Lung (tissue), 12 donors: ENCODE data around the gene GNG7. TPM values are rescaled to one million over a fixed set of nuclear protein-coding genes. Genes with fewer than 3 reads are reported as not detected.

Source experiments
- ATAC-seq: fragments of 200-7000 bp; cut with Tn5 transposase; one replicate; pipeline ENCODE4 v1.9.1; 2020; ENCODE audit warnings: moderate number of reproducible peaks; ENCODE audit not compliant: insufficient read depth, low FRiP score
- DNase-seq, 3 donors: peaks; one replicate each; pipeline ENCODE4 v3.0.0-alpha.2; 2013 to 2017
- H3K27ac ChIP-seq, 2 donors: one replicate each; pipeline ENCODE4 v1.5.1; 2013; ENCODE audit warnings: mild to moderate bottlenecking in 2 of 2, moderate library complexity in 2 of 2, control low read depth in 1 of 2, inconsistent platforms in 1 of 2, low read depth in 1 of 2, low read length in 1 of 2
- H3K27me3 ChIP-seq, 3 donors: one replicate each; pipeline ENCODE4 v1.5.1; 2013; ENCODE audit warnings: low read length in 2 of 3; ENCODE audit not compliant: control insufficient read depth in 3 of 3, insufficient read depth in 3 of 3
- H3K36me3 ChIP-seq, 4 donors: one replicate each; pipeline ENCODE4 v1.5.1; 2013; ENCODE audit warnings: low read length in 4 of 4, mild to moderate bottlenecking in 1 of 4, moderate library complexity in 1 of 4; ENCODE audit not compliant: control insufficient read depth in 4 of 4, insufficient read depth in 4 of 4
- H3K4me1 ChIP-seq, 5 donors: one replicate each; pipeline ENCODE4 v1.5.1; 2013; ENCODE audit warnings: low read length in 5 of 5, mild to moderate bottlenecking in 2 of 5, moderate library complexity in 1 of 5; ENCODE audit not compliant: control insufficient read depth in 5 of 5, insufficient read depth in 5 of 5
- H3K4me3 ChIP-seq: one replicate; pipeline ENCODE4 v1.5.1; 2013; ENCODE audit warnings: mild to moderate bottlenecking, control low read depth, moderate library complexity
- H3K9ac ChIP-seq, 2 donors: one replicate each; pipeline ENCODE4 v1.5.1; 2013; ENCODE audit warnings: low read length in 2 of 2, control low read depth in 1 of 2; ENCODE audit not compliant: insufficient read depth in 1 of 2
- H3K9me3 ChIP-seq, 4 donors: one replicate each; pipeline ENCODE4 v1.5.1; 2013; ENCODE audit warnings: low read length in 3 of 4, mild to moderate bottlenecking in 1 of 4, moderate library complexity in 1 of 4; ENCODE audit not compliant: control insufficient read depth in 4 of 4, insufficient read depth in 3 of 4
- CTCF ChIP-seq: IDR thresholded peaks from 2 replicates; pipeline ENCODE4 v1.5.1; 2012; ENCODE audit warnings: mild to moderate bottlenecking; ENCODE audit errors: control extremely low read depth, extremely low read depth
- WGBS, 2 donors: extraction: QIAGEN DNeasy Blood & Tissue Kit; methylation state at CpG; one replicate each; pipeline ENCODE4 v1.1.7; 2013; 5-methylcytosine and 5-hydroxymethylcytosine counted together
- polyA plus RNA-seq, 2 donors: library from polyadenylated mRNA; stranded (reverse); fragments of 200-250 nt; gene quantifications; one replicate each; pipeline ENCODE4 v1.2.1, GENCODE V29; 2013
- total RNA-seq, 2 donors: library from RNA; depleted of rRNA in 1 of 2; stranded (reverse); fragments of >200 nt in 1 of 2; gene quantifications; one replicate each; pipeline ENCODE4 v1.2.1, GENCODE V29; 2014 to 2021
- donor health status: control.
- donor health status: control.
- donor health status: Bipolar disorder and iron deficiency.
- donor health status: healthy.
- donor health status: DM: yes; HTN: yes; CAD: no.

Gene GNG7
- total and polyA plus RNA-seq, 4 donors, result 1.6 to 4.5 (median 2.8) TPM

GRCh38 chr19:2553510-2553909 is 149.0 kb downstream of the GNG7 start:
- no peaks in the 10 kb centered on the region for H3K36me3 ChIP-seq
- TF ChIP-seq CTCF, result no peak
- no peak overlapping the region for H3K9ac ChIP-seq
- no peak overlapping the region for H3K27ac ChIP-seq
- no peak overlapping the region for H3K4me3 ChIP-seq
- no peak for DNase-seq
- 71 to 75% methylated on average over 4 of the region's 4 CpGs for WGBS, 2 donors
- no peaks in the 10 kb centered on the region for H3K9me3 ChIP-seq
- ATAC-seq, result no peak
- H3K4me1 ChIP-seq, result peaks cover 0 to 4% (median 0%) of the 10 kb centered on the region in 5 donors
- H3K27me3 ChIP-seq, result no peaks in the 10 kb centered on the region

GRCh38 chr19:2552859-2553258 is 149.6 kb downstream of the GNG7 start:
- H3K27me3 ChIP-seq, result no peaks in the 10 kb centered on the region
- no peaks in the 10 kb centered on the region for H3K36me3 ChIP-seq
- 8 to 39% methylated on average over 11 of the region's 11 CpGs for WGBS, 2 donors
- DNase-seq, result no peak
- ATAC-seq, result no peak
- H3K9me3 ChIP-seq, result no peaks in the 10 kb centered on the region
- H3K4me1 ChIP-seq, result peaks cover 0 to 4% (median 0%) of the 10 kb centered on the region in 5 donors
- TF ChIP-seq CTCF, result no peak
- no peak overlapping the region for H3K4me3 ChIP-seq
- peak overlapping the region in 1 of 2 donors; percentile 26 for H3K27ac ChIP-seq
- H3K9ac ChIP-seq, result no peak overlapping the region

- no peak overlapping the region for H3K4me3 ChIP-seq
- no peaks in the 10 kb centered on the region for H3K36me3 ChIP-seq
- ATAC-seq (no peak), DNase-seq (no peak)
- WGBS, 2 donors, result 88 to 92% methylated on average over 11 of the region's 11 CpGs
- peaks cover 0 to 7% (median 0%) of the 10 kb centered on the region in 5 donors for H3K4me1 ChIP-seq
- TF ChIP-seq CTCF, result no peak
- no peak overlapping the region for H3K27ac ChIP-seq
- H3K9me3 ChIP-seq, result no peaks in the 10 kb centered on the region
- no peak overlapping the region for H3K9ac ChIP-seq
- no peaks in the 10 kb centered on the region for H3K27me3 ChIP-seq
These were observed 150.7 kb downstream of the GNG7 start for GRCh38 chr19:2551864-2552185.

GRCh38 chr19:2551172-2551863 is 151.2 kb downstream of the GNG7 start:
- Histone ChIP-seq H3K9ac (no peak overlapping the region), H3K27ac (no peak overlapping the region), H3K9me3 (no peaks in the 10 kb centered on the region), H3K36me3 (no peaks in the 10 kb centered on the region), H3K4me1 (peaks cover 0 to 8% (median 2%) of the 10 kb centered on the region in 5 donors), H3K4me3 (no peak overlapping the region), H3K27me3 (no peaks in the 10 kb centered on the region)
- WGBS, 2 donors, result 92 to 96% methylated on average over 20 of the region's 20 CpGs
- no peak for DNase-seq
- ATAC-seq, result no peak
- TF ChIP-seq CTCF, result no peak
